D341Med (cell line): ENCODE data around the gene PSMA8.
"Not testable (repeated sequence)": the region's sequence is repeated elsewhere in the genome, so short reads cannot be mapped to it uniquely, and the experiment has no call there.

Source experiments
- DNase-seq: peaks from one replicate; pipeline ENCODE4 v3.0.0; 2012; ENCODE audit warnings: low spot score

PSMA8 gene

DNA sequence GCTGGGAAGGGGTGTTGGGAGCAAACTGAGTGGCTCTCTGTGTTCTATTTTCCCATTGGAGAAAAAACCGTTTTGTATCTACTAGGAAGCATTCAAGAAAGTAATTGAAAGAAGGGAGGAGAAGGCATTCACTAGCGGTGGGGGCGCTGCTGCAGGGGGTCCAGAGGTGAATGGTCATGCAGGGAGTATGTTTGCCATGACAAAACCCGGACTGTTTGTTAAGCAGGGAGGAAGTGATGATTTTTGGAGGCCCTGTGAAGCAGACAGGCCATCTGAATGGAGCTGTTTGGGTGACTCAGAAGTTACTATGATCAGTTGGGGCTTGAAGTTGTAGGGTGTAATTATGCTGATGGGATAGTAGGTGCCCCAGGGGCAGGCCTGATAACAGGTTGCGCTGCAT, 99.5 kb downstream of the PSMA8 start:
- no peak for DNase-seq

- not testable (repeated sequence) for DNase-seq
These were observed 103.7 kb downstream of the PSMA8 start for GRCh38 chr18:26237363-26237762.

DNA sequence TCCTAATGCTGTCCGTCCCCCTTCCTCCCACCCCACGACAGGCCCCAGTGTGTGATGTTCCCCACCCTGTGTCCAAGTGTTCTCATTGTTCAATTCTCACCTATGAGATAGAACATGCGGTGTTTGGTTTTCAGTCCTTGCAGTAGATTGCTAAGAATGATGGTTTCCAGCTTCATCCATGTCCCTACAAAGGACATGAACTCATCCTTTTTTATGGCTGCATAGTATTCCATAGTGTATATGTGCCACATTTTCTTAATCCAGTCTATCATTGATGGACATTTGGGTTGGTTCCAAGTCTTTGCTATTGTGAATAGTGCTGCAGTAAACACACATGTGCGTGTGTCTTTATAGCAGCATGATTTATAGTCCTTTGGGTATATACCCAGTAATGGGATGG, 105.0 kb downstream of the PSMA8 start:
- not testable (repeated sequence) for DNase-seq

- DNase-seq = not testable (repeated sequence)
These were observed 108.7 kb downstream of the PSMA8 start for GRCh38 chr18:26242392-26242791.
